ENCODE data around the gene MPND.

DNA sequence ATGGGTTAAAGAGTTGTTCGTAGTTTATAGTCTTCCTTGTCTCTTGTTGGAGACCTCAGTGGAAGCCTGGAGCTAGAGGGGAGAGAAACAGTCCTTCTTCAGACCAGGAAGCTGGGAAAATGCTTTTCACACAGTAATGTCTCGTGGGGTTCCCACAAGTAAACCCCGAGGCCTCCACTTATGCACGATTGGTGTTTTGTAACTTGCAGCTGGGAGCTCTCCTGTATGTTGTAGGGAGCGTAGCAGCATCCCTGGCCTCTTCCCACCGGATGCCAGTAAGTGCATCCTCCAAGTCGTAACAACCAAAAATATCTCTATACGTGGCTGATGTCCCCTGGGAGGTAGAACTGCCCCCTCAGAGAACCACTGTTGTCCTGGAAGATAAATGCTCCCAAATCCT, 62.6 kb downstream of the MPND start:
- TF ChIP-seq CTCF (IDR thresholded peaks at IDR 0.05) (no peak), EP300 (IDR thresholded peaks at IDR 0.05) (no peak)
